ENCODE data around the gene ZNF536. TPM values are rescaled to one million over a fixed set of nuclear protein-coding genes. Genes with fewer than 3 reads are reported as not detected.

ZNF536 gene
- polyA plus RNA-seq, 3 donors, result 2.7 to 3.4 (median 2.9) TPM

- no peak for DNase-seq (ENCODE audit: extremely low read depth in 1 of 11, low read depth in 9 of 11, low spot score in 4 of 11)
Observed at GRCh38 chr19:30359936-30360335, 12.2 kb upstream of the ZNF536 start.

- peak in 2 of 11 donors; percentile 20 to 24 for DNase-seq (ENCODE audit: extremely low read depth in 1 of 11, low read depth in 9 of 11, low spot score in 4 of 11)
Observed at GRCh38 chr19:30360376-30361106, 11.6 kb upstream of the ZNF536 start.

GRCh38 chr19:30361107-30361447, 11.1 kb upstream of the ZNF536 start:
- no peak for DNase-seq (ENCODE audit: extremely low read depth in 1 of 11, low read depth in 9 of 11, low spot score in 4 of 11)

- no peak for DNase-seq (ENCODE audit: extremely low read depth in 1 of 11, low read depth in 9 of 11, low spot score in 4 of 11)
Observed at GRCh38 chr19:30361721-30362120, 10.5 kb upstream of the ZNF536 start.

DNA sequence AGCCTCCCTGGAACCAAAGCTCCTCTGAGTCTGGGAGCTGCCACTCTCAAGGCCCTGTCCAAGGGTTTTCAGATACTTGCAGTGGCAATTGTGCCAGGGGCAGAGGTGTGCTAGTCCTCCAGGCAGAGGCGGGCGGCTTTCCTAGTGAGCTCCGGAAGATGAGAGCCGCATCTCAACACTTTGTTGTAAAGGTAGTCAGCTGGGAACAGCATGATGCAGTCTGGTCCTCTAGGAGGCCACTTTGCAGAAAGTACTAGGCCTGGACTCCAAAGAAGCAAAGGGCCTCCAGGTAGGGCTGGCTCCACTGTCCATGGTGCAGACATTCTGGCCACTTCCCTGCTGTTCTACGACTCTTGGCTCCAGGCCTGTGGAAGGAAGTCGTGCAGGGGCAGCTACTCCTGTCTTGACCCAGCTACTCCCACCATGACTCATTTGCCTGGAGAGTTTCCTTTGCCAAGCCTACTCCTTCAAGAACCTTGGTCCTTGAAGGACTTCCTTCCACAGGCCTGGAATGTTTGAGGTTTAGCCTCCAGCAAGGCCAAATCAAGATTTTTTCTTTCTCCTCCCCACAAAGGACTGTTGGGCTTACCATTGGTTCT, 9.9 kb upstream of the ZNF536 start:
- DNase-seq (ENCODE audit: extremely low read depth in 1 of 11, low read depth in 9 of 11, low spot score in 4 of 11), result no peak

DNA sequence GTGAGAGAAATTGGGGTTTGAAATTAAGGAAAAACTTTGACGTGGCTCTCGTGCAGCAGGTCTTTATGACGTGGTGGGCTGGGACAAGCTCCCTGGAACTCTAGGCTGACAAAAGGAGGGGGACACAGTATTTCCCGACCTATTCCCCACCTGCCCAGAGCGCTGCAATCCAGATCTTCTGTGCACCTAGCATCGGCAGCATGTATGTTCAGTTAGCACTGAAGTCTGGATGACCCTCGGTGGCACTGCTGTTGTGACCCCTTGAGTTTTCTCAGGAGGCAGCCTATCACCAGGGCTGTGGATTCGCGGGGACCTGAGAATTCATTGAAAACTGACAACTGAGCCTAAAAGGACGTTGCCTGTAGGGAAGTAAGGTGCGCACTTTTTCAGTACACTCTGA, 9.1 kb upstream of the ZNF536 start:
- DNase-seq (ENCODE audit: extremely low read depth in 1 of 11, low read depth in 9 of 11, low spot score in 4 of 11), result no peak

DNA sequence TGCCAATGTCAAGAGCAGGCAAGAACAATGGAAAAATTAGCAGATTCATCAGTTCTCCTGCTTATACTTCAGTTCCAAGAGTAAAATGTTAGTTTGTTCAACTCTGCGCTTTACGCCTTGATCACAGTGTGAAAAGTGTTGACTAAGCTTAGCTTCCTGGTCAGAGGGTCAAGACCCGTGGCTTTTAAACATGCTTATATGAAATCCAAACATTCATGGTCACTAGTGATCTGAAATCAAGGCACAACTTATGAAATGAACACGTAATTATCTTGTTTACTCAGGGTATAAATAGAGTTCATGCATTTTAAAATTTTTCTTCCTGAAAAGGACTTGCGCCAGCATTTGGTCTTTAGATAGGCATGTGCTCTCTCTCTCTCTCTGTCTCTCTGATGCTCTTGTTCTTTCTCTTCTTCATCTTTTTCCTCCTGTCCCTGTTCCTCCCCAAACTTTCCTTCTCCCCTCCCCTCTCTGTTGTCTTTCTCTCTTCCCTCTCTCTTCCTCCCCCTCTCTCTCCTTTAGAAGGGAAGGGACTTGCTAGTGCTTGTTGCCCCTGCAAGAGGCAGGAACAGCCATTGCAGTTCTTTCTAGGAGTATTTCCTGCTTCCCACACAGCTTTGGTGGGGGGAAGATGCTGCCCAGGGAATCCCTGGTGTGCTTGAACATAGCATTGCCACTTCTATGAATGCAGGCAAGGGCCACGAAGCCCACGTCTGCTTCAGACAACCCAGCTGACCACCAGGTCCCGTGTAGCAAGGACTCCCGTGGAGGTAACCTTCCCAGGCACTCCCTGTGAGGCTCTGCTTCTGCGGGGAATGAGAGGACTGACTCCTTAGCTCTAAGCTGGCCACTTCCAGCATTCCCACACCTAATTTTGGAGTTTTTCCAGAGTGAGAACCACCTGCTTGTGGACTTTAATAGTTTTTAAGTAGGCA, 7.1 kb upstream of the ZNF536 start:
- DNase-seq (ENCODE audit: extremely low read depth in 1 of 11, low read depth in 9 of 11, low spot score in 4 of 11), result no peak

GRCh38 chr19:30366282-30366681, 5.9 kb upstream of the ZNF536 start:
- no peak for DNase-seq (ENCODE audit: extremely low read depth in 1 of 11, low read depth in 9 of 11, low spot score in 4 of 11)

- no peak for DNase-seq (ENCODE audit: extremely low read depth in 1 of 11, low read depth in 9 of 11, low spot score in 4 of 11)
Observed at GRCh38 chr19:30367006-30367405, 5.2 kb upstream of the ZNF536 start.

DNA sequence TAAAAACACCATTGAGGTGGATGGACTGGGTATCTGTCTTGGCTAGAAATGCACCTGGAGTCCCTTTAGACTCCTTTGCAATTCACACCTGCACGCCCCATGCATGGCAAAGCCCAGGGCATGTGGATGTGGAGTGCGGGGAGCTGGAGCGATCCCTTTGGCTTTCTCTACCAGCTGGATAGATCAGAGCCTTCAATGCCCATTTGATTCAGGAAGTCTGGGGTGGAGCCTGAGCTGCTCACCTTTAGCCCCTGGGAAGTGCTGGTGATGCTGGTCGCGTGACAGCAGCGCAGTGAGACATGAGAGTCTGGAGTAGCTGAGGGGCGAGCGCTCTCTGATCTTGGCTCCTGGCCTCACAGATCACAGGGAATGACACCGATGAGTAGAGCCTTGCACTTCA, 4.8 kb upstream of the ZNF536 start:
- no peak for DNase-seq (ENCODE audit: extremely low read depth in 1 of 11, low read depth in 9 of 11, low spot score in 4 of 11)

- no peak for DNase-seq (ENCODE audit: extremely low read depth in 1 of 11, low read depth in 9 of 11, low spot score in 4 of 11)
Observed at GRCh38 chr19:30369833-30370232, 2.4 kb upstream of the ZNF536 start.

DNA sequence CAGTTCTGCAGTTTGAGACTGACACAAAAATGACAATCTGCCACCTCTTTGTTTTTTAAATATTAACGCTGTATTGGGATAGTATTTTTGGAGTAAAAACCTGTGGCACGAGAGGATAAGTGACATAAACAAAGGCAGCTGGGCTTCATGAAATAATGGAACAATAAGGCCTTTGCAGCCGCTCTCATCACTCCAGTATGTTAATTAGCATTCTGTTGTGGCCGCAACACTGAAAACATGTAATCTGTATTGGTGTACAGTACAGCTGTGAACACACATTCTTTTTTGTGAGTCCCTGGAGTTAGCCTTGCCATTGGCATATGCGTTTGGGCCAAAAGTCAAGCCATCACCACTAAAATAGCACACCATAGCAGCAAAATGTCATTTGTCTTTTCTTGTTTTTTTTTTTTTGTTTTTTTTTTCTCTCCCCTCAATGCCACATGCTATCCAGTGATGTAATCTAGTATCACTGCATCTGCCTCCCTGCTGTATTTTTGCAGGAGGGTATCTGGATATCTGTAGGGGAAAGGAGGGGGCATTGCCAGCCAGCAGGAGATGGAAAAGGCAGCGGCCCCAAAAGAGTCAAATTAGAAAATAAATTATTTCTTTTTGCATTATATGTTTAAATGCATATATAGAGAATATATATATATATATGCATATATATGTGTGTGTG, 885 bp upstream of the ZNF536 start:
- DNase-seq (ENCODE audit: extremely low read depth in 1 of 11, low read depth in 9 of 11, low spot score in 4 of 11), result no peak

DNA sequence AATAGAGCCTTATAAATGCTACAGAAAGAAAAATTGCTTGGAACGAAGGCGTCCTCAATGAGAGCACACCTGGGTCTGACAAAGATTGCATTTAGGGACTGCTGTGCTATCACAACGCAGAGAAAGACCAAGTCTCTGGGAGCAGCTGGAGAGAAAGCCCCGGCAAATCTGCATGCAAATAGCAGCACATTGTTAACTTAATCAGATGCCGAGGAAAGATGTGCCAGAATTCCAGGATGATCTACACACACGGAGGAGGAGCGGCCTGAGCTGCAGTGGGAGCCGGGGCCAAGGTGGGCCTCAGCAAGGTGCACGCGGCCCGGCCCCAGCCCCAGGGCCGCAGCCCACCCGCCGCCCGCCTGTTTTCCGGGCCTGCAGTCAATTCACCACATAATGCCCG, 1.4 kb downstream of the ZNF536 start:
- no peak for DNase-seq (ENCODE audit: extremely low read depth in 1 of 11, low read depth in 9 of 11, low spot score in 4 of 11)

DNA sequence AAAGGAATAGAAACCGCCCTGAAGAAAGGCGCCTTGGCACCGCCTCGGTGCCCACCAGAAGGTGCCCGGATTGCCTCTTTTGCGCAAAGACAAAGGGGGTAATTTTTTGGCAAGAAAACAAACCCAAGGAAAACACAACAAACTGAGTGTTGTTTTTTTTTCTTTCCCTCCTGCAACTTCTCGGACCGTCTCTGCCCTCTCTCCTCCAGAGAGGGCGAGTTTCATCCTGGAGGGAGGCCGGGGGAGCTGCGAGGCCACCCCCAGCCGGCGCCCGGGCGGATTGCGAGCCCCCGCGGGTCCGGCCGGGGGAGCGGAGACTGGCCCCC, 2.3 kb downstream of the ZNF536 start:
- no peak for DNase-seq (ENCODE audit: extremely low read depth in 1 of 11, low read depth in 9 of 11, low spot score in 4 of 11)

- DNase-seq (ENCODE audit: extremely low read depth in 1 of 11, low read depth in 9 of 11, low spot score in 4 of 11), result peak in 2 of 11 donors; percentile 18 to 28
Observed at GRCh38 chr19:30374865-30375552, 2.8 kb downstream of the ZNF536 start.

GRCh38 chr19:30375553-30376031, 3.4 kb downstream of the ZNF536 start:
- no peak for DNase-seq (ENCODE audit: extremely low read depth in 1 of 11, low read depth in 9 of 11, low spot score in 4 of 11)

DNA sequence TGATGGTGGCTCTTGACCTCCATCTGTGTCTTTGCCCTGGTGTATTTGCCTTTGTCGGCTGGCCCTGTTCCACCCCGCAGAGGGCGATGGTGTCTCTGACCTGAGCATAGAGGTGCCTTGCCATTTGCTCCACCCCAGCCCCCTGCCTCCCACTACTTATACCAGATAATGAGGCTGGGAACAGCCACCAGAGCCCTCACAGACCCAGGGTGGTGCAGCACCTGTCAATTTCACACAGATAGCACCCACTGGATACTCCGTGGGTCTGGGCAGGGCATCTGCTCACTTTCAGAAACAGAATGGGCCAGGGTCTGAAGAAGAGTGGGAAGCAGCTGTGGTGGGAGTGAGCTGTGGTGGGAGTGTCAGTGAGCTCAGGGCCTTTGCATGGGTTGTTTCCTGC, 4.1 kb downstream of the ZNF536 start:
- no peak for DNase-seq (ENCODE audit: extremely low read depth in 1 of 11, low read depth in 9 of 11, low spot score in 4 of 11)

DNA sequence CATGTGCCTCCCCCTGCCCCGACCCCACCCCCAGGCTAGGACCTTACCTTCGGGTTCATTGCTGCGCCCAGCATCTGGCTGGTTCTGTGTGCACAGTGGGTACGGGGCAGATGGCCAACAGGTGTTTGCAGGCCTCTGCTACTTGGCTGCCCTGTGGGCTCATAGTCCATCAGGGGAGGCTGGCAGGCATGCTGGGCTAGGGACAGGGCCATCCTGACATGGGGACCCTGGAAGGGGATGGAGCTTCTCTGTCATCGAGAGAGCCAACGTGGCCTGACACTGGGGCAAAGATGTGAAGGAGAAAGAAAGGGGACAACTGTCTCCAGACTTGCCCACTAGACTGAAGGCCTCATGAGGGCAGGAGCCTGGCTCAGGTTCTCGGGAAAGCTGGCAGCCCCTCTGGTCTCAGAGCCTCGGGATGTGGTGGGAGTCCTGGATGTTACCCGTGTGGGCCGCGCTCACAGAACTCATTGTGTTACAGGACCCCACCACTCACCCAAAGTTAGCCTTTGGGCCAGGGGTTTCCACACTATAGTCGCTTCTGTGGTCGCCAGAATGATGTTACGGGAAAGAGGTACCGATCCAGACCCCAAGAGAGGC, 4.7 kb downstream of the ZNF536 start:
- DNase-seq (ENCODE audit: extremely low read depth in 1 of 11, low read depth in 9 of 11, low spot score in 4 of 11), result no peak

- DNase-seq (ENCODE audit: extremely low read depth in 1 of 11, low read depth in 9 of 11, low spot score in 4 of 11), result no peak
Observed at GRCh38 chr19:30378701-30379100, 6.5 kb downstream of the ZNF536 start.
